Endothelial cell of umbilical vein (primary cell): Measurements from ENCODE around the gene POLR2F. TPM values are rescaled to one million over a fixed set of nuclear protein-coding genes. Genes with fewer than 3 reads are reported as not detected.

Experiments
- BruUV-seq: library from RNA; stranded (reverse); fragments of 400-500 nt; replicated peaks from 2 replicates; lab custom pipeline; 2021; lab: Mats Ljungman, UMichigan
- CTCF ChIA-PET: fragments of 300-600, 350-600 bp; sonication (Branson Sonifier 250); formaldehyde crosslinking; loops from one replicate; lab custom pipeline; 2021; ENCODE audit warnings: antibody characterized with exemption, inconsistent platforms; lab: Charles Lee
- POLR2A ChIA-PET: fragments of 300-600, 350-600 bp; sonication (Branson Sonifier 250); formaldehyde crosslinking; loops from one replicate; lab custom pipeline; 2021; ENCODE audit warnings: antibody characterized with exemption, inconsistent platforms; lab: Charles Lee
- DNase-seq: peaks from one replicate; pipeline ENCODE4 v3.0.0-alpha.2; 2011; ENCODE audit warnings: low read depth, low spot score
- FAIRE-seq: peaks from 2 replicates; lab custom pipeline; 2011; peaks lifted over from hg19 to GRCh38; lab: Jason Lieb, UNC
- H2AFZ ChIP-seq: 2 replicates; pipeline ENCODE4 v1.6.0; 2012; ENCODE audit warnings: low read depth, low read length, control low read depth, inconsistent platforms
- H3K27ac ChIP-seq: 2 replicates; pipeline ENCODE4 v1.5.1; 2011; ENCODE audit warnings: low read depth, mild to moderate bottlenecking, control low read depth, low read length, moderate library complexity; ENCODE audit not compliant: insufficient read depth
- H3K27me3 ChIP-seq, 2 experiments: 2 replicates each; pipeline versions ENCODE4 v1.6.0 to v1.6.1; 2011; ENCODE audit warnings: low read length in 2 of 2, mixed read lengths in 1 of 2; ENCODE audit not compliant: control insufficient read depth in 2 of 2, insufficient read depth in 2 of 2
- H3K36me3 ChIP-seq, 2 experiments: 2 replicates in 1 of 2; 3 replicates in 1 of 2; pipeline ENCODE4 v1.5.1; 2011; ENCODE audit warnings: low read length in 2 of 2, mild to moderate bottlenecking in 1 of 2, moderate library complexity in 1 of 2; ENCODE audit not compliant: control insufficient read depth in 2 of 2, insufficient read depth in 2 of 2; ENCODE audit errors: extremely low read depth in 1 of 2
- H3K4me1 ChIP-seq: 3 replicates; pipeline ENCODE4 v1.5.1; 2011; ENCODE audit warnings: mild to moderate bottlenecking, low read length; ENCODE audit not compliant: control insufficient read depth, insufficient read depth; ENCODE audit errors: extremely low read depth
- H3K4me2 ChIP-seq: 2 replicates; pipeline ENCODE4 v1.6.1; 2011; ENCODE audit warnings: low read length, control low read depth, mixed read lengths; ENCODE audit not compliant: insufficient read depth
- H3K4me3 ChIP-seq, 3 experiments: fragments of 200-600 bp in 1 of 3; sonication (generic), shearing (Covaris generic) in 1 of 3; replicated peaks in 1 of 3; 2 replicates each; pipeline ENCODE4 v1.5.1; 2011 to 2016; ENCODE audit warnings: control low read depth in 3 of 3, low read length in 3 of 3, mild to moderate bottlenecking in 2 of 3, inconsistent platforms in 1 of 3, low read depth in 1 of 3, moderate library complexity in 1 of 3; ENCODE audit not compliant: insufficient read depth in 1 of 3
- H3K79me2 ChIP-seq: 2 replicates; pipeline ENCODE4 v1.6.0; 2012; ENCODE audit warnings: low read length, inconsistent platforms; ENCODE audit not compliant: control insufficient read depth, insufficient read depth
- H3K9ac ChIP-seq: replicated peaks from 2 replicates; pipeline ENCODE3; 2011; ENCODE audit warnings: low read length, control low read depth; ENCODE audit not compliant: insufficient read depth; ENCODE audit errors: extremely low read depth
- H3K9me1 ChIP-seq: replicated peaks from 3 replicates; pipeline ENCODE4 v1.6.0; 2011; ENCODE audit warnings: mild to moderate bottlenecking, low read length; ENCODE audit not compliant: control insufficient read depth, insufficient read depth; ENCODE audit errors: extremely low read depth
- H3K9me3 ChIP-seq: replicated peaks from 2 replicates; pipeline ENCODE4 v1.5.1; 2012; ENCODE audit warnings: low read length, inconsistent platforms; ENCODE audit not compliant: control insufficient read depth, insufficient read depth
- H4K20me1 ChIP-seq: replicated peaks from 2 replicates; pipeline ENCODE3; 2011; ENCODE audit warnings: mild to moderate bottlenecking, low read length; ENCODE audit not compliant: control insufficient read depth, insufficient read depth; ENCODE audit errors: extremely low read depth
- FOS ChIP-seq: IDR thresholded peaks from 2 replicates; pipeline ENCODE4 v1.6.1; 2011; ENCODE audit warnings: mild to moderate bottlenecking, low read length, moderate library complexity, borderline replicate concordance; ENCODE audit not compliant: insufficient read depth
- dilution Hi-C: fragments of 300-500 bp; cut with MboI; formaldehyde crosslinking; loops from one replicate; pipeline ENCODE4 v1.15.0; 2019; ENCODE audit warnings: low sequenced_read_pairs; ENCODE audit not compliant: extremely low pct_ligation_motif_present
- intact Hi-C: fragments of 100-400 bp; cut with micrococcal nuclease; formaldehyde crosslinking; loops from one replicate; pipeline ENCODE4 v1.10.0; 2022
- polyA plus RNA-seq, 4 experiments: library from polyadenylated mRNA; depleted of rRNA in 3 of 4; stranded (reverse) in 3 of 4; unstranded in 1 of 4; fragments of >200 nt; gene quantifications; 2 replicates each; pipeline versions ENCODE4 v1.2.1 to v1.2.3, GENCODE V29; 2011 to 2012; ENCODE audit warnings: missing spikeins in 1 of 4
- total RNA-seq: library from RNA; stranded (reverse); gene quantifications from 2 replicates; pipeline ENCODE4 v1.2.3, GENCODE V29; 2021
- TF ChIP-seq, protein P1 (sequence below), 2 donors: IDR thresholded peaks; 1 replicate in 1 of 2; 2 replicates in 1 of 2; pipeline ENCODE4 v1.5.1; 2011; ENCODE audit warnings: low read length in 2 of 2, mild to moderate bottlenecking in 2 of 2, moderate library complexity in 2 of 2, control low read depth in 1 of 2, inconsistent platforms in 1 of 2, low read depth in 1 of 2; ENCODE audit not compliant: insufficient read depth in 1 of 2; ENCODE audit errors: extremely low read depth in 1 of 2
- TF ChIP-seq, protein P2 (sequence below): IDR thresholded peaks from 2 replicates; pipeline ENCODE4 v1.6.1; 2011; ENCODE audit not compliant: insufficient read depth, insufficient read length

The POLR2F gene
- total and polyA plus RNA-seq, 2 donors (not counting 3 experiments of a cell fraction or from before 2014, with no cell fraction given): 106 to 112 TPM

DNA sequence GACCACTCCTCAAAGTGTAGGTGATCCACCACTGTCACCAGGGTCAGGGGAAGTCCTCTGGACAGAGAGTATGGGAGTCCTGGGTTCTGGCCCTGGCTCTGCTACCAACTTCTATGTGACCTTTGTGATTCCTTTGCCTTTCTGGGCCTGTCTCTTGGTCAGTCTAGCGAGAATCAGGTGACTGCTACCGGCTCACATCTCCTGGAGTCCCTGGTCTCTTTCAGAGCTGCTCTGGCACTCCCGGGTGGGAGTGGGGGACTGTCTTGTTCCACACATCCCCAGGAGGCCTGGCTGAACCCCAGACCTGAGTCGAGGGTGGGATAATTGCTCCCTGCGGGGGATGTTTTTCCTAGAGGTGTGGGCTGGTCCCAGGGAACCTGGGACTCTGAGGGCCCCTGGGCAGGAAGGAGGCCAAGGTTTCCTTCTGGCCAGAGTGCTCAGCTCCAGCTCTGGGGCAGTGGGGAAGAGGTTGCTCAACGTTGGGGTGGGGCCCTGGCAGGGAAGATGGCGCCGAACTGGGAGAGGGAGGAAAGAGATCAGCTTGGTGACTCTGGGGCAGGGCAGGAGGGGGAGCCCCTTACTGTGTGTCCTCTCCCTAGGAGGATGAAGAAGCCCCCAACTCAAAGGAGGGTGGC lies 28.8 kb downstream of the POLR2F start:
- FAIRE-seq (no peak), DNase-seq (no peak)
- TF ChIP-seq, protein P1, sequence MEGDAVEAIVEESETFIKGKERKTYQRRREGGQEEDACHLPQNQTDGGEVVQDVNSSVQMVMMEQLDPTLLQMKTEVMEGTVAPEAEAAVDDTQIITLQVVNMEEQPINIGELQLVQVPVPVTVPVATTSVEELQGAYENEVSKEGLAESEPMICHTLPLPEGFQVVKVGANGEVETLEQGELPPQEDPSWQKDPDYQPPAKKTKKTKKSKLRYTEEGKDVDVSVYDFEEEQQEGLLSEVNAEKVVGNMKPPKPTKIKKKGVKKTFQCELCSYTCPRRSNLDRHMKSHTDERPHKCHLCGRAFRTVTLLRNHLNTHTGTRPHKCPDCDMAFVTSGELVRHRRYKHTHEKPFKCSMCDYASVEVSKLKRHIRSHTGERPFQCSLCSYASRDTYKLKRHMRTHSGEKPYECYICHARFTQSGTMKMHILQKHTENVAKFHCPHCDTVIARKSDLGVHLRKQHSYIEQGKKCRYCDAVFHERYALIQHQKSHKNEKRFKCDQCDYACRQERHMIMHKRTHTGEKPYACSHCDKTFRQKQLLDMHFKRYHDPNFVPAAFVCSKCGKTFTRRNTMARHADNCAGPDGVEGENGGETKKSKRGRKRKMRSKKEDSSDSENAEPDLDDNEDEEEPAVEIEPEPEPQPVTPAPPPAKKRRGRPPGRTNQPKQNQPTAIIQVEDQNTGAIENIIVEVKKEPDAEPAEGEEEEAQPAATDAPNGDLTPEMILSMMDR (IDR thresholded peaks at IDR 0.05; ENCODE audit: extremely low read depth in 1 of 2, insufficient read depth in 1 of 2, low read depth in 1 of 2, low read length in 2 of 2): no peak
- no peak for TF ChIP-seq FOS
- TF ChIP-seq, protein P2, sequence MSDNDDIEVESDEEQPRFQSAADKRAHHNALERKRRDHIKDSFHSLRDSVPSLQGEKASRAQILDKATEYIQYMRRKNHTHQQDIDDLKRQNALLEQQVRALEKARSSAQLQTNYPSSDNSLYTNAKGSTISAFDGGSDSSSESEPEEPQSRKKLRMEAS: no peak
- H3K27me3 ChIP-seq: no peaks in the 10 kb centered on the region
- BruUV-seq: no TSS peak
- ChIA-PET POLR2A (no interaction called here), CTCF (interaction anchor here (0.5 to 1.3 kb wide), 3 partner anchors 17 to 55 kb away, joined by 3 to 4 read pairs (median 3); no protein-coding TSS in a partner anchor)
- no peaks in the 10 kb centered on the region for H3K79me2 ChIP-seq
- no peaks in the 10 kb centered on the region for H3K4me1 ChIP-seq
- H3K9me1 ChIP-seq: no peaks in the 10 kb centered on the region
- no peak overlapping the region for H3K4me2 ChIP-seq
- H3K4me3 ChIP-seq: no peak overlapping the region
- intact Hi-C loops (no loop called here), dilution Hi-C loops (no loop called here)
- no peak overlapping the region for H3K27ac ChIP-seq
- H3K36me3 ChIP-seq: no peaks in the 10 kb centered on the region
- H3K9ac ChIP-seq: no peak overlapping the region
- H3K9me3 ChIP-seq: no peaks in the 10 kb centered on the region
- no peaks in the 10 kb centered on the region for H4K20me1 ChIP-seq
- no peak overlapping the region for H2AFZ ChIP-seq
